GM12874 (cell line): ENCODE data around the gene RGS6.

Experiments used
- TF ChIP-seq, protein P1 (sequence below): IDR thresholded peaks from 2 replicates; pipeline ENCODE4 v1.5.1; 2011; ENCODE audit warnings: low read depth, mild to moderate bottlenecking, control low read depth, low read length, moderate library complexity; ENCODE audit not compliant: insufficient read depth

Gene RGS6

DNA sequence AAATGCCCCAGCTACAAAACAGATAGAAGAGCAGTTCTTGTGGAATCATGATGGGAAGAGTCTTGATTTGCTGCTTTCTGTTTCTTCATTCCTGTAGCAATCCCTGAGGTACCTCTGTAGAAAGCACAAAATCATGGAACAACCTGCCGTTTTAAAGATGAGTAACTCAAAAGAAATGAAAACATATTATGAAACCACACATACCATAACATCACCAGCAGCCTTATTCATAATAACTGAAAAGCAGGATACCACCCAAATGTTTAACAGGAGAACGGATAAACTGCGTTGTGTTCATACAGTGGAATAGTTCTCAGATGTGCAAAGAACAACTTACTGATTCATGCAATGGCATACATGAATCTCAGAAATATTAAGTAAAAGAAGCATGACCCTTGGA lies 188.1 kb downstream of the RGS6 start:
- TF ChIP-seq, protein P1, sequence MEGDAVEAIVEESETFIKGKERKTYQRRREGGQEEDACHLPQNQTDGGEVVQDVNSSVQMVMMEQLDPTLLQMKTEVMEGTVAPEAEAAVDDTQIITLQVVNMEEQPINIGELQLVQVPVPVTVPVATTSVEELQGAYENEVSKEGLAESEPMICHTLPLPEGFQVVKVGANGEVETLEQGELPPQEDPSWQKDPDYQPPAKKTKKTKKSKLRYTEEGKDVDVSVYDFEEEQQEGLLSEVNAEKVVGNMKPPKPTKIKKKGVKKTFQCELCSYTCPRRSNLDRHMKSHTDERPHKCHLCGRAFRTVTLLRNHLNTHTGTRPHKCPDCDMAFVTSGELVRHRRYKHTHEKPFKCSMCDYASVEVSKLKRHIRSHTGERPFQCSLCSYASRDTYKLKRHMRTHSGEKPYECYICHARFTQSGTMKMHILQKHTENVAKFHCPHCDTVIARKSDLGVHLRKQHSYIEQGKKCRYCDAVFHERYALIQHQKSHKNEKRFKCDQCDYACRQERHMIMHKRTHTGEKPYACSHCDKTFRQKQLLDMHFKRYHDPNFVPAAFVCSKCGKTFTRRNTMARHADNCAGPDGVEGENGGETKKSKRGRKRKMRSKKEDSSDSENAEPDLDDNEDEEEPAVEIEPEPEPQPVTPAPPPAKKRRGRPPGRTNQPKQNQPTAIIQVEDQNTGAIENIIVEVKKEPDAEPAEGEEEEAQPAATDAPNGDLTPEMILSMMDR: no peak

DNA sequence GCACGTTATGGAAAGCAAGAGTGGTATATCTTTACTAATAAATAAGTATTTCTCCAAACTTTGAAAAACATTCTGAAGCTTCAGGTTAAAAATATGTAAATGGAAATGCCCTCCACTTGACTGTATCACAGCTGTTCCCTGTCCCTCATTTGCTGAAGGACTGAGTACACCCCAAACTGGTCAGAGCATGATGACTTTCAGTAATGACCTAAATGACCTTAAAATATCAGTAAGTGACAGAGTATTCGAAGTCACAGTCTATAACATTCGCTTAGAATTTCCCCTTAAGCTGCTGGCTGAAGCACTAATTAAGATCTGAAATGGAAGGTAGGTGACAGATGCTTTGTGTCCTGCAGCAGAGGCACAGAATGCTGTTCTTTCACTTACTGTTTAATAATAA lies 191.5 kb downstream of the RGS6 start:
- TF ChIP-seq, protein P1: no peak

DNA sequence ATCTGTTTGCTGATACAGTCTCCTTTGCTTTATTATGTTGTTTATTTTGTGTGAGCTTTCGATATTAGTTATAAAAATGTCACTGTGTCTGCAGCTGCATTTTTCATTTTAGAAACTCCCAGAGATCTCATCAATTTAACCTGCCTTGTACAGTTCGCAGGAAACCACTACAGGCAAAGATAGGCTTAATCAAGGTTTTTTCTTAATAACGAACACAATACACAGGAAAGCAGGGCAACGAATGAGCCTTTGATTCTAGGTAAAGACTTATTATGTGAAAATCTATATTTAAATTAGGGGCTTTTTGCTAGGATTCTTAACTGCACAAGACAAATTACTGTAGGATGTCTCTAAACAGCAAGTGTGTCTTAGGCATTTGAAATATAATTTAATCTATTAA lies 191.9 kb downstream of the RGS6 start:
- TF ChIP-seq, protein P1: no peak

DNA sequence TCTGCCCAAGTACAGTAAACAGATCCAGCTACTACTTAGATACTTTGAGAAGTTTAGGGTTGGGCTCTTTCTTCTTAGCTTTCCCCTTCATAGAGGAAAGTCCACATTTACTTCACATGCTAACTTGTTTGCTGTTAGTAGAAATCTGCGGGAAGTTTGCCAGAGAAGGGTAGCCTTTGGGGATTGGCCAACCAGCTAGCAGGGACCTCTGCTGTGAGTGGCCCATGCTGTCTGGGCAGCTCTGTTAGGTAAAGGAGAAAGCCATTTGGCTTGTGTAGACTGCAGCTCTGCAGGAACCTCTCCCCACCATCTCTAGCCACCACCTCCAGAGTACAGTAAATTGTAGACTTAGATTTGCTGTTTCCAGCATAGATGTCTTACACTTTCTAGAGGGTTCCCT lies 193.9 kb downstream of the RGS6 start:
- TF ChIP-seq, protein P1: no peak

DNA sequence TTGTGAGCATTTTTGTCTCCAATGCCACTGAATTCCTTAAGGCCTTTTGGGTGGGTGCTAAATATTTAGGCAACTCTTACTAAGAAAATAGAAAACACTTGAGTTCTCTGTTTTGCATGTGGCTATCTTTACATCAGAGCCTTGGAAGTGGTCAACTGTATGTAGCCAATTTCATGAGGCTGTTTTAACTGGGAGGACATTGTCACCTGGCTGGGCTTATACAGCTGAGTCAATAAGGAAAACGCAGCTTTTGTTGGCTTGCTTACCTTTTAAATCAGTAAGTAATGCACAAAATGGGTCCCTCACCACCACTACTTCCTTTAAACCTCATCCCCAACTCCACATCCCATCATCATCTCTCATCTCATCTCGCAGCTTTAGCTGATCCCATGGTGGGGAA lies 194.3 kb downstream of the RGS6 start:
- TF ChIP-seq, protein P1: no peak

DNA sequence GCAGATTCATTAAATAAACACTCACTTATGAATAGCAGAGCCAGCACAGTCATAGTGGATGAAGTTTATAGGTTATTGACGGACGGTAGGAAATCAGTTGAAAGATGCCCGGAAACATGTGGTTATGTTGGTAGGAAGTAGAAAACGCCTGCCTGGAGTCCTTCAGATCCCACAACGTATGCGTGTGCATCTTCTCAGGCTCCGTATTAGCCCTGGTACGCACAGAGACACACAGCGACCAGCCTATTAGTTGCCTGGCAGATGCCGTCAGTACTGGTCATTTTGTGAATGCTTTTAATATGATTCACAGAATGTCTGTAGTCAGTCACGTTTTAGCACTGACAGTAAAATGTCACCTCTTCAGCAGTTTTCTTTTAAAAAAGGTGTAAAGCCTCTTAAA lies 196.4 kb downstream of the RGS6 start:
- TF ChIP-seq, protein P1: no peak

DNA sequence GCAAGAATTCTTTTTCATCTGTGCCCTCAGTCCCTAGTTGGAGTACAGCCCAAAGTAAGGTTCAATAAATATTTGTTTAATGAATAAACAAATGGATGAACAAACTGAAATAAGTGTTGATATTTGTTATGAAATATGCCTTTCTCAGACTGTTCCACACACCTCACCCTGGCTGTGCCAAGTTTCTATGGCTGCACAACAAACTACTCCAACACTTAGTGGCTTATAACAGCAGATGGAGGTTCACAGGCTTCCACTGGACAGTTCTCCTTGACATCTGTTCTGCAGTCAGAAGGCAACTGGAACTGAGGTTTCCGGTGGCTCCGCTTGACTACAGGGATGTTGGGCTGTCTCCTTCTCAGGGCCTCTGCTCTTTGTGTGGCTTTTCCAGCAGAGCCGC lies 197.1 kb downstream of the RGS6 start:
- TF ChIP-seq, protein P1: no peak

DNA sequence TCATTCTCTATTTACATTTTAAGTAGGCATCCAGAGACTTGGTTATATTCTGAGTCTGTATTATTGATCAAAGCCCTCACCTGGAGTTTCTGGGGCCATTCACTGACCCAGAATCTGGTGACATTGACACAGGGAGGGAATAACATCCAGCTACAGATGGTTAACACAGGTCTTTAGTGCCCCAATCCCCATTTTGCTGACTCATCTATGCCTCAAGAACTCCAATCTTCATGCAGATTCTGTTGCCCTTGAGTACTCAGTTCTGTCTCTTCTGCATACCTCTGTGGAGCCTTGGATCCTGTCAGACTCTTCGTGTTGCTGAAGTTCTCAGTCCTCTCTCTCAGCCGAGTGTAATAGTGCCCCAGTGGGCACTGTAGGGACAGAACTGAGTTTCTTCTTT lies 208.9 kb downstream of the RGS6 start:
- TF ChIP-seq, protein P1: no peak
